Fibroblast of mammary gland (primary cell): Measurements from ENCODE around the gene MTCH1.

Experiments
- DNase-seq: peaks from one replicate; pipeline ENCODE4 v3.0.0-alpha.2; 2010; ENCODE audit warnings: low read depth
- H3K4me3 ChIP-seq: 2 replicates; pipeline ENCODE4 v1.5.1; 2011; ENCODE audit warnings: low read depth, mild to moderate bottlenecking, low read length, moderate library complexity; ENCODE audit not compliant: control insufficient read depth
- CTCF ChIP-seq: conservative IDR thresholded peaks from 2 replicates; pipeline ENCODE4 v1.5.1; 2011; ENCODE audit warnings: low read depth, low read length, inconsistent platforms; ENCODE audit not compliant: control insufficient read depth, insufficient read depth

Gene MTCH1

GRCh38 chr6:37005061-37005810 lies 19.2 kb upstream of the MTCH1 start, which contains the start of gene FGD2:
Gene FGD2 (plus strand): TSS chr6:37005655. CDS start chr6:37005818, 163 bp downstream.
- DNase-seq: no peak
- no peak for TF ChIP-seq CTCF

GRCh38 chr6:37004044-37004980 lies 18.3 kb upstream of the MTCH1 start:
- H3K4me3 ChIP-seq: no peak overlapping the region
- no peak for DNase-seq
- no peak for TF ChIP-seq CTCF

More at GRCh38 chr6:37005061-37005810, 19.2 kb upstream of the MTCH1 start, which contains the start of gene FGD2:
- H3K4me3 ChIP-seq: no peak within 1 kb of the TSS

- H3K4me3 ChIP-seq: no peak overlapping the region
- DNase-seq: no peak
- TF ChIP-seq CTCF: no peak
These were observed 13.7 kb upstream of the MTCH1 start for GRCh38 chr6:36999751-37000125.

GRCh38 chr6:36999061-36999750 lies 13.2 kb upstream of the MTCH1 start:
- TF ChIP-seq CTCF: no peak
- DNase-seq: no peak

GRCh38 chr6:36998723-36999038 lies 12.7 kb upstream of the MTCH1 start:
- TF ChIP-seq CTCF: no peak
- H3K4me3 ChIP-seq: no peak overlapping the region
- no peak for DNase-seq

More at GRCh38 chr6:36999061-36999750, 13.2 kb upstream of the MTCH1 start:
- no peak overlapping the region for H3K4me3 ChIP-seq
